NT2/D1 (cell line): ENCODE data around the gene ENO4.

Source experiments
- SUZ12 ChIP-seq: IDR thresholded peaks from 2 replicates; pipeline ENCODE4 v1.6.1; 2011; ENCODE audit not compliant: insufficient read length, insufficient read depth; ENCODE audit errors: extremely low read depth
- YY1 ChIP-seq: IDR thresholded peaks from 2 replicates; pipeline ENCODE4 v1.6.1; 2011; ENCODE audit not compliant: insufficient read length, insufficient read depth
- ZNF274 ChIP-seq: IDR thresholded peaks from 2 replicates; pipeline ENCODE4 v1.6.1; 2011; ENCODE audit warnings: mild to moderate bottlenecking, low read depth, low read length

GRCh38 chr10:116889066-116889465 is 39.8 kb downstream of the ENO4 start:
- TF ChIP-seq YY1 (no peak), SUZ12 (no peak), ZNF274 (no peak)
